Raji (cell line): ENCODE results near the gene SEC22A.

Source experiments
- POLR2A ChIP-seq: IDR thresholded peaks from 2 replicates; pipeline ENCODE4 v1.6.1; 2011; ENCODE audit warnings: low read depth, low read length, control low read depth; ENCODE audit not compliant: insufficient read depth

The SEC22A gene

DNA sequence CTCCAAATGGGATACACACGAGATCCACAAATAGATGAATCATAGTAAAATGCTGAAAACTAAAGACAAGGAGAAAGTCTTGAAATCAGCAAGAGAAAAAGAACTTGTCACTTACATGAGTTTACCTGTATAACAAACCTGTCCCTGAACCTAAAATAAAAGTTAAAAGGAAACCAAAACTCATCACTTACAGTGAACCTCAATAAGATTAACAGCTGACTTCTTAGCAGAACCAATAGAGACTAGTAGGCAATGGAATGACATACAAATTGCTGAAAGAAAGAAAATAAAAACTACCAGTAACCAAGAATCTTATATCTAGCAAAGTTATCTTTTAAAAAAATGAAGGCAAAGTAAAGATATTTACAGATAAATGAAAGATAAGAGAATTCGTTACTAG is 27.4 kb downstream of the SEC22A start:
- no peak for TF ChIP-seq POLR2A

DNA sequence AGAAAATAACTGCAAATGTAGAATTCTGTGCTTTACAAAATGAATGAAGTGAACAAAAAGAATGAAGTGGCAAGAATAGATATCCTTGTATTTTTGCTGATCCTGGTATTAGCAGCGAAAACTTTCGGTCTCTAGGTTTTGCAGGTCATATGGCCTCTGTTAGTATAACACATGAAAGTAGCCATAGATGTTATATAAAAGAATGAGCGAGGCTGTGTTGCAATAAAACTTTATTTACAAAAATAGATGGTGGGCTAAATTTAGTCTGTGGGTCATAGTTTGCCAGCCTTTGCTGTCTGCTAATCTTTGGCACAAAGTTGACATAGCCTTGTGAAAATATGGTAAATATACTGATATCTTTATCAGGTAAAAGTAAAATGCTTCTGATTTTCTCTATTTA is 35.2 kb downstream of the SEC22A start:
- no peak for TF ChIP-seq POLR2A

DNA sequence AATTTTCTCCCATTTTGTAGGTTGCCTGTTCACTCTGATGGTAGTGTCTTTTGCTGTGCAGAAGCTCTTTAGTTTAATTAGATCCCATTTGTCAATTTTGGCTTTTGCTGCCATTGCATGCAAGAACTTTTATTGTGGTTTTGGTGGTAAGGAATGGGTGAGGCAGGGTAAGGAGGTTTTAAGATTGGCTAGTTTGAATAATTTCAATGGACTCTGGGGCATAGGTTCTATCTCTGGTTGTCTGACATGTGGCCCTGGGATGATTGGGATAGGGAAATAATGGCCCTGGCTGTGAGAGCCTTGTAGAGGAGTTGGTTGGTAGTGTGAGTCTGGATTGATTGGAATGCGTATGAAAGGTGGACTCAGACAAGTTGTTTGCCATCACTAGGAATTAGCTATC is 38.0 kb downstream of the SEC22A start:
- no peak for TF ChIP-seq POLR2A

DNA sequence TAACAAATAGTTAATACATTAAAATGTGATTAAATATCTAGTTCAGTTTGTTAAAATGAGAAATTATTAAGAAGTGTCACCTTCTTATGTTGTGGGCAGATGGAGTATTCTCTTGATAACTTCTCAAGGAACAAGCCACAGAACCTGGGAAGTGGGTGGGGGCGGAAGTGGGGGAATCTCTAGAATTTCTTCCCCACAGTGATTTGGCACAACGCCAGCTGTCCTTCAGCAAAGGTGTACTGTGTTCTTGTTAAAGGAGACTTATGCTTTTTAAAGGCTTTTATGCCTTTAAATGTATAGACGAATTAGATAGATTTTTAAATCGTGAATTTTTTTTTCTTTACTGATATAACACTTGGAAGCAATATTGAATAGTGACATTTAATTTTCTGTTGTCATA is 42.4 kb downstream of the SEC22A start:
- TF ChIP-seq POLR2A = no peak

DNA sequence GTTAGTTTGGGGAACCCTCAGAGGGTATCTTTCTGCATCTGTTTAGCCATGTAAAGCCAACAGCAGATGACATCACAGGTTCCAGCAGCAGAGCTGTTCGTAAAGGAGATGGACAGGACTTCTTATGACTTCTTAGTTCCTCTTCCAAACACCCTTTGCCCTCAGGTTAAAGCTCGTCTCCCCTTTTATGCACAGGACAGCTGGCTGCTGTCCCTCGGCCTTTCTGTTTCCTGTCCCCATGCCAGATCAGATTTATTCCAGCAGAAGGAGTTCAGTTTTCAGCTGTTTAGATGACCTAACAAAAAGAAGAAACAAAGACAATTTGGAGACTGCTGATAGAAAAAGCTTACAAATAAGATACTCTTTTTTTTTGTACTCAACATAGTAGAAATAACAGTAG is 45.1 kb downstream of the SEC22A start:
- no peak for TF ChIP-seq POLR2A

DNA sequence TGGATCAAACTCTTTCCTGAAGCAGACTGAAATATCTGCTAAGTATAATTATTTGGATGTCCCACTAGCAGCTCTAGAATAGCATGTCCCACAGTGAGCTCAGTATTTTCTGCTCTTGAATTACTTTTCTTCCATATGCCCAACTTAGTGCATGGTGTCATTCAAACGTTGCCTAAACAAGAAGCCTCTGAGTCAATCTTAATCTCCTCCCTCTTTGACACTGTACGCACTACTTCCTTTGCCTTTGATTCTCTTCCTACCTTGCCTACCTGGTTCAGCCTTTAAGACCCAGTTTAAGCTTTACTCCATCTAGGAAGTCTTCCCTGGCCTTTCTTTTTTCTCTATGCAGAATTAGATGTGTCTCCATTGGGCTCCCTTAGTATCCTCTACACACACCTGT is 54.5 kb downstream of the SEC22A start:
- no peak for TF ChIP-seq POLR2A

DNA sequence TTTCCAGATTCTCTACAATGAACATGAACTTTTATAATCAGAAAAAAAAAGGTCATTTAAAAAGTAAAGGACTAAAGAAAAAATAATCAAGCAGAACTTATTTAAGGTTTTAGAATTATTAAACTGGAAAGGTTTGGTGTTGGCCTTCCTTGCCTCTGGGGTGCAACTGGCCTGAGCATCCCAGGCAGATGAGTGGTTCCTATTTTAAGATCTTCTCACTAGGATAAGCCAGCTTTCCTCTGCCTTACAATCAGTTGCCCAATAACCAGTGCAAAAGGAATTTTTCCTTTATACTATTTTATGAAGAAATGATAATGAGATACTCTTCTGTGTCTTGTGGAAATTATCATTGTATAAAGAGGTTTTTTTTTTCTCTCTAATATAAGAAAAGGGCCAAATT is 56.6 kb downstream of the SEC22A start:
- TF ChIP-seq POLR2A = no peak

DNA sequence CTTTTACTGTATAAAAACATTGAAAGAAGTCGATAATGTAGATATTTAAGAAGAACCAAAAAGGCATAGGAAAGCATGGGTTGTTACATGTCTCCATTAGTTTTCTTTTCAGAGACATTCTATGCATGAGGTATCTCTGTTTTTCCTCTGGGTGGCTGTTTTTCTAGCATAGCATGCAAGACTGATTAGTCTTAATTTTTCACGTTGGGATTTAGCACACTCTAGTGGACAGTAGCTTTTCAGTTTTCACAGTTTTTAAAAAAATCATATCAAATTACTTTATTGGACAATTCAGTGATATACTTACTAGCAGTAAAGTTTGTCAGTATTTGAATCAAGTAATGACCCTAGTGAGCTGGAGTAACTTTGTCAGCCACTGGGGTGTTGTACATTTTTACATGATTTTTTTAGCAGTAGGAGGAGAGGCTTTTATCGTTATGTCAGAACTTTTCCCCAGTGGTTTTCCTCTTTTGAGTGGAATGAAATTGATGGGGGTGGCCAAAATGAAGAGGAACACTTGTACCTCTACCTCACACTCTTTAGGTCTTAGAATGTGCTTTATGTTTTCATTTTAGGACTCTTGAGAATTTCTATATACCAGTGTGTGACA is 57.2 kb downstream of the SEC22A start:
- TF ChIP-seq POLR2A = no peak

DNA sequence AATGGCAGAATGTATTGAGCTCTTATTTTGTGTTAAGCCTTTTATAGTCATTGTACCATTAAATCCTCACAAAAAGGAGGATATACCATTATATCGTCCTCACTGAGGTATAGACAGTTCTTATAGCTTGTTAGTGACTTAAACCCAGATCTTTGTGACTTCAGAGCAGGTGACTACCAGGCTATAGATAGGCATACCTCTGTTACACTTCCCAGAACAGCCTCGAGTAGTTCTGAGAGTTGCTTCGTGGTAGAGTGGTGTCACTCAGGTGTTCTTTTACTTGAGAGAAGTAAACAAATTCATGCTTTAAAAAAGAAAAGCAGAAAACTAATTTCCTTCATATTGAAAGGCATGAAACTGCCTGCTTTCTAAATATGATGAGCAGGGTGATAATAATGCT is 59.9 kb downstream of the SEC22A start:
- TF ChIP-seq POLR2A = no peak

DNA sequence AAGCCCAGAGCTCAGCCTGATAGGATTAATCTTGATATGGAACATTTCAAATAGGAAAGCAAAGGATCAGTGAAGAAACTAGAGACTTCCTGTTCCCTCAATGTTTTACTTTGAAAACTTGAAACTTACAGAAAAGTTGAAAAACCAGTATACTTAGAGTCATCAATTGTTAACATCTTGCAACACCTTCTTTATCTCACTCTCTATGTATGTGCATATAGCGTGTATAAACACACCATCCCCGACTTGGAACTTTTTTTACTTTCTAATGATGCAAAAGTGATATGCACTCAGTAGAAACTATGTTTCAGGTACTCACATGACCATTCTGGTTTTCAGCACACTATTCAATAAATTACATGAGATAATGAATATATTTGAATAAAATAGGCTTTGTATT is 60.5 kb downstream of the SEC22A start:
- TF ChIP-seq POLR2A = no peak

DNA sequence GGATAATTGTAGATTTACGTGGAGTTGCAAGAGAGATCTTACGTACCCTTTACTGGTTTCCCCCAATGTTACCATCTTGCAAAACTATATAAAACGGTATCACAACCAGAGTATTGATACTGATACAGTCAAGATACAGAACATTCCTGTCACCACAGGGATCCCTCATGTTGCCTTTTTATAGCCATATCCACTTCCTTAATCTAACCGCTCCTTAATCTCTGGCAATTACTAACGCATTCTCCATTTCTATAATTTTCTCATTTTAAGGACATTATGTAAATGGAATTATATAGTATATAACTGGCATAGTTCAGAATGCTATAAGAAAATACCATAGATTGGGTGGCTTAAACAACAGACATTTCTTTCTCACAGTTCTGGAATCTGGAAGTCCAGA is 61.1 kb downstream of the SEC22A start:
- TF ChIP-seq POLR2A = no peak

DNA sequence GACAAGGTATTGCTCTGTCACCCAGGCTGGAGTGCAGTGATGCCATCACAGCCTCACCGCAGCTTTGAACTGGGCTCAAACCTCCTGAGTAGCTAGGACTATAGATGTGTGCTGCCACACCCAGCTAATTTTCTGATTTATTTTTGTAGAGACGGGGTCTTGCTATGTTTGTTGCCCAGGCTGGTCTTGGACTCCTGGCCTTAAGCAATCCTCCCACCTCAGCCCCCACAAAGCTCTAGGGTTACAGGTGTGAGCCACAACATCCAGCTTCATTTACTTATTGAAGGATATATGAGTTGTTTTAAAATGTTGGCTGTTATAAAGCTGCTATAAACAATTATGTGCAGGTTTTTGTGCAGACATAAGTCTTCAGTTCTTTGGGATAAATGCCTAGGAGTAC is 62.2 kb downstream of the SEC22A start:
- no peak for TF ChIP-seq POLR2A

DNA sequence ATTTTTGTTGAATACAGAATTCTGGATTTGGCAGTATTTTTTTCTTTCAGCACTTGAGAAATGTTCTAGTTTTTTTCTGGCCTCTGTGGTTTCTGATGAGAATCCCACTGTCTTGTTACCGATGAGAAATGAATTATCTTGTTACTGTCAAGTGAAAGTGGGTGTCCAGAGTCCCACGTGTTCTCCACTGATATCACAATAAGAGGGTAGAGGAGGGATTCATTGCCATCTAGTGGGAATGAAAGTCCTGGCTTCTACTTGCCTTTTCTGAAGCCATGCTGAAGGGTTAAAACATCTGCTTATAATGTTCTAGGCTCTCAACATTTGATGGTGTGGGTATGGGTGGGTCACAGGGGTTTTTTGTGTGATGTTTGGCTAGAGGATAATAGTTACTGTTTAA is 66.1 kb downstream of the SEC22A start:
- no peak for TF ChIP-seq POLR2A

DNA sequence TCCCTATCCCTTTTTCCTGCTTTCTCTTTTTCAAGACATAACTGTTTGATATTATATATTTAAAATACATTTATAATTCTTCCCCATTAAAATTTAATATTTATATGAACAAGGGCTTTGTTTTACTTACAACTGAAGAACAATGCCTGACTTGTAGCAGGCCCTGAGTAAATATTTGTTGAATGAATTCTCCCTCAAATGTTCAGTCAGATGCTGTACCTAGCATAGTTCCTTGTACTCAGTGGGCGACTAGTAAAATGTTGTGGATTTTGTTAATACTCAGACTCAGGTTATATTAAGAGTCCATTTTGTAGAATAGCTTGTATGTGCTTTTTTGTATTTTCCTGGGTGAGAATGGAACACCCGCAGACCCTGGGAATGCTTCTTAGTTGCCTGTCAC is 69.1 kb downstream of the SEC22A start:
- no peak for TF ChIP-seq POLR2A

DNA sequence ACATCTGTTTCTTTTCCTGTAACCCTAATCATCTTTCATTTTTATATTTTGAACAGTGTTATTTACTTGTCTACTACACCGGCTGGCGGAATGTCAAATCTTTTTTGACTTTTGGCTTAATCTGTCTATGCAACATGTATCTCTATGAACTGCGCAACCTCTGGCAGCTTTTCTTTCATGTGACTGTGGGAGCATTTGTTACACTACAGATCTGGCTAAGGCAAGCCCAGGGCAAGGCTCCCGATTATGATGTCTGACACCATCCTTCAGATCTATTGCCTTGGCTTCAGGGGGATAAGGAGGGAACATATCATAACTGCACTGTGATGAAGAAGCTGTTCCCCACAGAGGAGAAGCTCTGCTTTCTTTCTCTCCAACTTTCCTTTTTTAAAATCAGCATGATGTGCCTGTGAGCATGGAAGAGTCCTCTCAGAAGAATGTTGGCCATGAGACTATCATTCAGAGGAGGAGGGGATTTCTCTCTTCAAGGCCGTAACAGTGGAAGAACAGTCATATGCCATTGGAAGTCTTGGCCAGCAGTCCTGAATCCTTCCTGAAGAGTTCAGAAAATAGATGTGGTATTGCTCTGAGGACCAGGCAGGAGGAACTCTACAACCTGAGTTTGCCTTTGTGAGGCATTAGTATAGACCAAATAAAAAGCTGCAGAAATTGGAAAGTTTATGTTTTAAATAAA is 69.9 kb downstream of the SEC22A start:
- TF ChIP-seq POLR2A = no peak

DNA sequence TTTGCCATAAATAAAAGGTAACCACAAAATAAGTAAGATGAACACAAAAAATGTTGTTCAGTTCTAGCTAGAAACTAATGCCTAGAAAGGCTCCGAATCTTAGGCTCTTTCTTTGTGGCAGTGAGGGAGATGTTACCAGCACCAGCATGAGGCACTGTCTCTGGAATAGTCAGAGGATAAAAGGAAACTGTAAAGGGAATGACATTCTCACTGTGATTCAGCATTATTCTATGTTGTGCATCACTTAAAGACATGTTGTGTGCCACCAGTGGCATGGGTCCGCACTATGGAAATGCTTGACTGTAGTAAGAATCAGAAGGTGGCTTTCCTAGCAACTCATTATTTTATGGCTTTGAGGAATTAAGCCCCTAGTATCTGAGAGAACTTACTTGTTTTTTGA is 70.8 kb downstream of the SEC22A start:
- no peak for TF ChIP-seq POLR2A

DNA sequence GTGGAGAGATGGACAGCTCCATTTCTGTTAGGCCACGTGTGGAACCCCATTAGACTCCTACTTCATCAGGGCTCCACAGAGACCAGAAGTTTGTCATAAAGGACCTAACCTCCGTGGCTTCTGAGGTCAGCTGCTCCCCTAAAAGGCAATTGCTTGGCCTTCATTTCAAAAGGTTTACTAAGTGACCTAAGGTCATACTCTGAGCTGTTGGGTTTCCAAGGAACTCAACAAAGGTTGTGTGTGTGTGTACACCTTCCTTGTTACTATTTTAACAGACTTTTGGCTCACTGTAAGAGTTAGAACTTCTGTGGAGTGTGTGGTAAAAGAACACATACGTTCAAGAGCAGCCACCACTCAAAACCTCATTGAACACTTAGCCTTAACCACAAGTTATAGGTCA is 73.9 kb downstream of the SEC22A start:
- no peak for TF ChIP-seq POLR2A

DNA sequence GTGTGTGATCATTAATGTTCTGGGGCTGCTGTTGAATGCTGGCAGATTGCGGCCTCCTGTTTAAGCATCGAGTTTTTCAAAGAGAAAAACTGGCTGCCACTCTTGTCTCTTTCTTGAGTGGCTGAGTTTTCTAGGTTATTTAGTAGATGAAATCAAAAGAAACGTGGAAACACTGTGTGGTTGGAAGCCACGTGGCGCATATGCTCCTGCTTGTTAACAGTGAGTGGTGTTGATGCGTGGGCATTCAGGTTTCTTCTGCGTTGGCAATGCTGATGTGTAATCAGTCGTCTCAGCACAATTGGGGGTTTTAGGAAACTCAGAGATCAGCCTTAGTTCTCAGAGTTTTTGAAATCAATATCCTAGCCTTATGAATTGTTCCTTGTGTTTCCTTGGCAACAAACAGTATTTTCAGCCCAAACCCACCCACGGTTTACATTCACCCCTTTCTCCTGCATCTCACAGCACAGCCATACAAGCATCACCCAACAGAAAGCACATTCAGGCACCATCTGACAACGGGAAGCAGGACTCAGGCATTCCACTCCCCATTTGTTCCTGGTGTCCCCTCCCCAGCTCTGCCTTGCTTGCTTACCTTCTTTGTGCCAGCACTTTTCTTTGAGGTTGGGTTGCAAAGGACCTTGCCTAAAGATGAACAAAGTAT is 74.7 kb downstream of the SEC22A start:
- no peak for TF ChIP-seq POLR2A
